A673 (cell line): ENCODE measurements around the gene WTAP.

Experiments used
- EZH2 ChIP-seq: fragments of 200-600 bp; sonication (generic); IDR thresholded peaks from 2 replicates; pipeline ENCODE4 v1.6.1; 2017; ENCODE audit warnings: borderline replicate concordance, low read depth, mild to moderate bottlenecking, mixed read lengths, antibody characterized with exemption, low read length; ENCODE audit not compliant: poor library complexity, severe bottlenecking
- TF ChIP-seq, protein P1 (sequence below): fragments of 300-800, 200-600 bp; sonication (generic); conservative IDR thresholded peaks from 2 replicates; pipeline ENCODE4 v1.5.1; 2017; ENCODE audit warnings: low read depth, mild to moderate bottlenecking, antibody characterized with exemption, low read length, moderate library complexity, mixed read lengths

DNA sequence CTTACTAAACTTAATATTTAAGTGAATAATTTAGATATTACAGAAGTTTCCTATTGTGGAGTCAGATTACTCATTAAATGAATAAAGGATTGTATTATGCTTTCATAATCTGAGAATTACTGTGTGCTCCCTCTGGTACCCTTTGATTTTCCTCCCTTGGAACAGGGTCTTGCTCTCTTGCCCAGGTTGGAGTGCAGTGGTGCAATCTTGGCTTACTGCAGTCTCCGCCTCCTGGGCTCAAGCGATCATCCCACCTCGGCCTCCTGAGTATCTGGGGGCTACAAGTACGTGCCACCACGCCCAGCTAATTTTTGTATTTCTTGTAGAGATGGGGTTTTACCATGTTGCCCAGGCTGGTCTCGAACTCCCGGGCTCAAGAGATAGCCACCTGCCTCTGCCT, 9.6 kb downstream of the WTAP start:
- TF ChIP-seq EZH2 = no peak
- TF ChIP-seq, protein P1, sequence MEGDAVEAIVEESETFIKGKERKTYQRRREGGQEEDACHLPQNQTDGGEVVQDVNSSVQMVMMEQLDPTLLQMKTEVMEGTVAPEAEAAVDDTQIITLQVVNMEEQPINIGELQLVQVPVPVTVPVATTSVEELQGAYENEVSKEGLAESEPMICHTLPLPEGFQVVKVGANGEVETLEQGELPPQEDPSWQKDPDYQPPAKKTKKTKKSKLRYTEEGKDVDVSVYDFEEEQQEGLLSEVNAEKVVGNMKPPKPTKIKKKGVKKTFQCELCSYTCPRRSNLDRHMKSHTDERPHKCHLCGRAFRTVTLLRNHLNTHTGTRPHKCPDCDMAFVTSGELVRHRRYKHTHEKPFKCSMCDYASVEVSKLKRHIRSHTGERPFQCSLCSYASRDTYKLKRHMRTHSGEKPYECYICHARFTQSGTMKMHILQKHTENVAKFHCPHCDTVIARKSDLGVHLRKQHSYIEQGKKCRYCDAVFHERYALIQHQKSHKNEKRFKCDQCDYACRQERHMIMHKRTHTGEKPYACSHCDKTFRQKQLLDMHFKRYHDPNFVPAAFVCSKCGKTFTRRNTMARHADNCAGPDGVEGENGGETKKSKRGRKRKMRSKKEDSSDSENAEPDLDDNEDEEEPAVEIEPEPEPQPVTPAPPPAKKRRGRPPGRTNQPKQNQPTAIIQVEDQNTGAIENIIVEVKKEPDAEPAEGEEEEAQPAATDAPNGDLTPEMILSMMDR = no peak
